HG03175 (cell line): Measurements from ENCODE around the gene CALU.

Experiments
- ATAC-seq: cut with Tn5 transposase; IDR thresholded peaks from one replicate; pipeline ENCODE4 v1.9.1; 2021; ENCODE audit warnings: mild to moderate bottlenecking, moderate library complexity; ENCODE audit not compliant: unreplicated experiment

Gene CALU

GRCh38 chr7:128809363-128809762, 70.2 kb downstream of the CALU start:
- ATAC-seq = no peak

GRCh38 chr7:128810473-128810872, 71.3 kb downstream of the CALU start:
- ATAC-seq = no peak

- ATAC-seq = no peak
These were observed 71.8 kb downstream of the CALU start for GRCh38 chr7:128810997-128811396.

GRCh38 chr7:128811631-128812430, 72.7 kb downstream of the CALU start:
- ATAC-seq = no peak

GRCh38 chr7:128812514-128813168, 73.5 kb downstream of the CALU start:
- ATAC-seq = no peak

GRCh38 chr7:128814499-128814898, 75.3 kb downstream of the CALU start:
- no peak for ATAC-seq

- no peak for ATAC-seq
These were observed 76.3 kb downstream of the CALU start for GRCh38 chr7:128815289-128815942.

GRCh38 chr7:128818694-128819093, 79.5 kb downstream of the CALU start:
- ATAC-seq = no peak
